HEK293T (cell line): ENCODE results near the gene PHIP.

Source experiments
- ARNT ChIP-seq: fragments of 450-650 bp; IDR thresholded peaks from 2 replicates; pipeline ENCODE4 v1.6.1; 2017; ENCODE audit warnings: mild to moderate bottlenecking
- BHLHE40 ChIP-seq: fragments of 450-650 bp; IDR thresholded peaks from 2 replicates; pipeline ENCODE4 v1.6.1; 2016; ENCODE audit warnings: mild to moderate bottlenecking, moderate library complexity, borderline replicate concordance
- CTBP1 ChIP-seq: fragments of 450-650 bp; IDR thresholded peaks from 2 replicates; pipeline ENCODE4 v1.6.1; 2016; ENCODE audit warnings: borderline replicate concordance
- FOXM1 ChIP-seq: fragments of 450-650 bp; IDR thresholded peaks from 2 replicates; pipeline ENCODE4 v1.6.1; 2017; ENCODE audit warnings: mild to moderate bottlenecking, borderline replicate concordance
- NFRKB ChIP-seq: fragments of 450-650 bp; IDR thresholded peaks from 2 replicates; pipeline ENCODE4 v1.6.1; 2016; ENCODE audit warnings: mild to moderate bottlenecking, moderate library complexity
- SP1 ChIP-seq: fragments of 450-650 bp; IDR thresholded peaks from 2 replicates; pipeline ENCODE4 v1.6.1; 2017
- TARDBP ChIP-seq: fragments of 450-650 bp; IDR thresholded peaks from 2 replicates; pipeline ENCODE4 v1.6.1; 2016
- ZNF384 ChIP-seq: fragments of 450-650 bp; IDR thresholded peaks from 2 replicates; pipeline ENCODE4 v1.6.1; 2016

GRCh38 chr6:79084693-79085092 is 6.6 kb upstream of the PHIP start:
- TF ChIP-seq ARNT (no peak), FOXM1 (no peak), CTBP1 (no peak), SP1 (no peak), NFRKB (no peak), BHLHE40 (no peak), TARDBP (no peak), ZNF384 (no peak)
